Measurements from ENCODE around the gene RSPH4A. TPM values are rescaled to one million over a fixed set of nuclear protein-coding genes. Genes with fewer than 3 reads are reported as not detected.

Gene RSPH4A
- total and polyA plus RNA-seq, 9 of the 15 experiments (the other 6 are each of a cell fraction or from before 2014, with no cell fraction given) = 0.04 to 0.30 (median 0.11) TPM

GRCh38 chr6:116680880-116681672 lies 64.8 kb downstream of the RSPH4A start, which contains the start of gene KPNA5 (continued):
- no peak for TF ChIP-seq BRF1 (IDR thresholded peaks at IDR 0.05; ENCODE audit: borderline replicate concordance, extremely low read depth, insufficient read length)
- TF ChIP-seq CTBP1 (IDR thresholded peaks at IDR 0.05; ENCODE audit: borderline replicate concordance) = peak; percentile 73
- TF ChIP-seq ARNT (IDR thresholded peaks at IDR 0.05) = no peak
- no peak for TF ChIP-seq KLF6 (CRISPR knock-in tag; IDR thresholded peaks at IDR 0.05; ENCODE audit: borderline replicate concordance)
- TF ChIP-seq RAD21 (CRISPR knock-in tag; conservative IDR thresholded peaks at IDR 0.05 in 1 of 2, IDR thresholded peaks at IDR 0.05 in 1 of 2) = no peak
- peak; percentile 45 for TF ChIP-seq TAF9B (IDR thresholded peaks at IDR 0.05; ENCODE audit: partially characterized antibody)
- no peak for TF ChIP-seq ZNF316 (IDR thresholded peaks at IDR 0.05)
- TF ChIP-seq FOXJ2 (tag; IDR thresholded peaks at IDR 0.05) = no peak
- no peak for TF ChIP-seq RHOXF2B (CRISPR knock-in tag; conservative IDR thresholded peaks at IDR 0.05)
- TF ChIP-seq ELF2 (CRISPR knock-in tag; IDR thresholded peaks at IDR 0.05) = no peak
- peak; percentile 74 for TF ChIP-seq SAP30 (IDR thresholded peaks at IDR 0.05; ENCODE audit: borderline replicate concordance, insufficient read depth, low read depth, low read length, poor library complexity, severe bottlenecking)
- peak; percentile 64 for TF ChIP-seq MEIS2 (IDR thresholded peaks at IDR 0.05; ENCODE audit: partially characterized antibody)
- TF ChIP-seq EZH2 (IDR thresholded peaks at IDR 0.05; ENCODE audit: borderline replicate concordance, low read depth, low read length) = no peak
- TF ChIP-seq BCOR (IDR thresholded peaks at IDR 0.05) = no peak
- no peak for TF ChIP-seq FOSL1 (tag; conservative IDR thresholded peaks at IDR 0.05)
- peak; percentile 58 for TF ChIP-seq SMAD4 (CRISPR knock-in tag; conservative IDR thresholded peaks at IDR 0.05)
- TF ChIP-seq DNMT1 (IDR thresholded peaks at IDR 0.05) = no peak
- TF ChIP-seq E4F1 (CRISPR knock-in tag; IDR thresholded peaks at IDR 0.05; ENCODE audit: borderline replicate concordance) = no peak
- TF ChIP-seq ZKSCAN1 (IDR thresholded peaks at IDR 0.05; ENCODE audit: low read depth, low read length) = no peak
- TF ChIP-seq HBP1 (CRISPR knock-in tag; IDR thresholded peaks at IDR 0.05) = no peak
- TF ChIP-seq MYBL2 (IDR thresholded peaks at IDR 0.05; ENCODE audit: low read depth) = no peak
- no peak for TF ChIP-seq MYBL2 (CRISPR knock-in tag; IDR thresholded peaks at IDR 0.05; ENCODE audit: borderline replicate concordance)
- peak; percentile 50; the same call in 1 of the 2 replicates for TF ChIP-seq EGR1 (conservative IDR thresholded peaks at IDR 0.05)
- TF ChIP-seq POLR2B (IDR thresholded peaks at IDR 0.05; ENCODE audit: low read depth, partially characterized antibody) = peak; percentile 93
- TF ChIP-seq ZNF347 (CRISPR knock-in tag; IDR thresholded peaks at IDR 0.05; ENCODE audit: low read depth) = no peak
- TF ChIP-seq HDAC3 (IDR thresholded peaks at IDR 0.05; ENCODE audit: borderline replicate concordance, partially characterized antibody) = peak; percentile 44
- no peak for TF ChIP-seq KDM1A (IDR thresholded peaks at IDR 0.05)

All from K562 (cell line).